WTC11 (cell line): ENCODE data around the gene BICD2.

ENCODE experiments used
- CTCF ChIP-seq: fragments of 200-600 bp; IDR thresholded peaks from 2 replicates; pipeline ENCODE4 v1.8.0; 2022; ENCODE audit warnings: antibody characterized with exemption
- JUN ChIP-seq: sonication (generic); formaldehyde crosslinking; IDR thresholded peaks from 2 replicates; pipeline ENCODE4 v1.8.0; 2023; ENCODE audit warnings: mild to moderate bottlenecking, missing genetic modification reagents
- MAX ChIP-seq: sonication (generic); formaldehyde crosslinking; IDR thresholded peaks from 2 replicates; pipeline ENCODE4 v1.8.0; 2022; ENCODE audit warnings: mild to moderate bottlenecking, missing genetic modification reagents
- MXD4 ChIP-seq: fragments of 250-450 bp; sonication (Bioruptor Pico); IDR thresholded peaks from 2 replicates; pipeline ENCODE4 v1.8.0; 2021; ENCODE audit warnings: mild to moderate bottlenecking, moderate library complexity, borderline replicate concordance
- PREB ChIP-seq: sonication (generic); formaldehyde crosslinking; IDR thresholded peaks from 2 replicates; pipeline ENCODE4 v1.8.1; 2022; ENCODE audit warnings: mild to moderate bottlenecking, missing genetic modification reagents, moderate library complexity, borderline replicate concordance
- SMAD4 ChIP-seq: sonication (generic); formaldehyde crosslinking; IDR thresholded peaks from 2 replicates; pipeline ENCODE4 v1.8.0; 2022; ENCODE audit warnings: mild to moderate bottlenecking, missing genetic modification reagents
- STAT6 ChIP-seq: sonication (generic); formaldehyde crosslinking; conservative IDR thresholded peaks from 2 replicates; pipeline ENCODE4 v1.8.1; 2023; ENCODE audit warnings: mild to moderate bottlenecking, low read depth, missing genetic modification reagents, moderate library complexity
- USF1 ChIP-seq: sonication (generic); formaldehyde crosslinking; IDR thresholded peaks from 2 replicates; pipeline ENCODE4 v1.8.0; 2022; ENCODE audit warnings: mild to moderate bottlenecking, missing genetic modification reagents

GRCh38 chr9:92666236-92666635, 98.4 kb downstream of the BICD2 start:
- TF ChIP-seq CTCF (no peak), STAT6 (CRISPR knock-in tag) (no peak), JUN (CRISPR knock-in tag) (no peak), MAX (CRISPR knock-in tag) (no peak), USF1 (CRISPR knock-in tag) (no peak), MXD4 (CRISPR knock-in tag) (no peak), PREB (CRISPR knock-in tag) (no peak), SMAD4 (no peak)
